Activated T-helper 1 cell treated with anti-CD3 and anti-CD28 coated beads, Interleukin-12 subunit alpha, Interleukin-12 subunit beta, Interleukin-2, Interleukin-4 antibody, amounts not matched to agents 30 ng/mL and 10 ng/mL and 1 ng/mL, durations not matched to agents 14 hours and 24 hours and 36 hours (primary cell): ENCODE results near the gene GADD45B. TPM values are rescaled to one million over a fixed set of nuclear protein-coding genes. Genes with fewer than 3 reads are reported as not detected.
A peak's percentile ranks its signal among the peaks of the same experiment; 100 is the strongest.

Experiments
- DNase-seq: peaks from one replicate; pipeline ENCODE4 v3.0.0; 2021; ENCODE audit warnings: low spot score
- H3K27ac Mint-ChIP-seq: one replicate; pipeline ENCODE4 v1.8.0; 2021; ENCODE audit warnings: mild to moderate bottlenecking, mixed read lengths
- H3K27me3 Mint-ChIP-seq: one replicate; pipeline ENCODE4 v1.8.0; 2022; ENCODE audit warnings: mild to moderate bottlenecking, moderate library complexity, mixed read lengths; ENCODE audit not compliant: insufficient read depth
- H3K36me3 Mint-ChIP-seq: one replicate; pipeline ENCODE4 v1.8.0; 2021; ENCODE audit warnings: low read depth, mixed read lengths
- H3K4me1 Mint-ChIP-seq: one replicate; pipeline ENCODE4 v1.8.0; 2021; ENCODE audit warnings: low read depth, mixed read lengths
- H3K4me3 Mint-ChIP-seq: one replicate; pipeline ENCODE4 v1.8.0; 2021; ENCODE audit warnings: mild to moderate bottlenecking, moderate library complexity, mixed read lengths
- H3K9me3 Mint-ChIP-seq: one replicate; pipeline ENCODE4 v1.8.0; 2021; ENCODE audit warnings: mixed read lengths
- intact Hi-C: fragments of 100-400 bp; cut with micrococcal nuclease; formaldehyde crosslinking; loops from one replicate; pipeline ENCODE4 v1.15.1; 2024
- total RNA-seq: library from RNA; stranded (reverse); gene quantifications from 2 replicates; pipeline ENCODE4 v1.2.3, GENCODE V29; 2022

Gene GADD45B, protein sequence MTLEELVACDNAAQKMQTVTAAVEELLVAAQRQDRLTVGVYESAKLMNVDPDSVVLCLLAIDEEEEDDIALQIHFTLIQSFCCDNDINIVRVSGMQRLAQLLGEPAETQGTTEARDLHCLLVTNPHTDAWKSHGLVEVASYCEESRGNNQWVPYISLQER
- 129 and 132 TPM in 2 replicates for total RNA-seq

DNA sequence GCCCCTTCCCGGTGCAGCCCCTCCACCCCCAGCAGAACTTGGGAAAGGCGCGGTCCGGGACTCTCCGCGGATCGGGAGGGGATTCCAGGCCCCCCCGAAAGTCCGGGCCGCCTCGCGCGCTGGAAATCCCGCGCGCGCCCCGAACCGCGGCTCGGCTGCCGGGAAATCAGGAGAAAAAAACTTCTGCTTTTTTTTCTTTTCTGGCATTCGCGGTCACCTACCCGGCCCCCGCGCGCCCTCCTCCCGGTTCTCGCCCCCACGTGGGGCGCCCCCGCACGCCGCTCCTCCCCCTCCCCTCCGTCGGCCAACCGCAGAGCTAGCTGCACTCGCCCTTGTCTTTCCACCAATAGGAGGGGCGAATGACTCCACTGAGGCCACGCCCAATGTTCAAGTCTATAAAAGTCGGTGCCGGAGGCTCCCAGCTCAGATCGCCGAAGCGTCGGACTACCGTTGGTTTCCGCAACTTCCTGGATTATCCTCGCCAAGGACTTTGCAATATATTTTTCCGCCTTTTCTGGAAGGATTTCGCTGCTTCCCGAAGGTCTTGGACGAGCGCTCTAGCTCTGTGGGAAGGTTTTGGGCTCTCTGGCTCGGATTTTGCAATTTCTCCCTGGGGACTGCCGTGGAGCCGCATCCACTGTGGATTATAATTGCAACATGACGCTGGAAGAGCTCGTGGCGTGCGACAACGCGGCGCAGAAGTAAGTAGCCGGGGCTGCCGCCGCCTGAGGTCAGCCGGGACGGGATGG is at the start of gene GADD45B:
TSS of gene GADD45B (plus strand) at position 426 of the 749 bp plus-strand sequence. CDS start at position 658, 232 bp downstream.
- intact Hi-C loops, result loop anchor here (1.0 to 10.0 kb wide), 8 partner anchors 19 to 561 kb away; partner anchors contain the start of genes LMNB2, SGTA, SLC39A3 and THOP1
- H3K27me3 Mint-ChIP-seq, result no peaks in the 10 kb centered on the region
- H3K36me3 Mint-ChIP-seq, result peaks cover 23% of the 10 kb centered on the region
- peak; percentile 97 for DNase-seq
- no peaks in the 10 kb centered on the region for H3K9me3 Mint-ChIP-seq
- H3K27ac Mint-ChIP-seq, result peak within 1 kb of the TSS; percentile 91
- peaks cover 16% of the 10 kb centered on the region for H3K4me1 Mint-ChIP-seq
- peak within 1 kb of the TSS; percentile 93 for H3K4me3 Mint-ChIP-seq

DNA sequence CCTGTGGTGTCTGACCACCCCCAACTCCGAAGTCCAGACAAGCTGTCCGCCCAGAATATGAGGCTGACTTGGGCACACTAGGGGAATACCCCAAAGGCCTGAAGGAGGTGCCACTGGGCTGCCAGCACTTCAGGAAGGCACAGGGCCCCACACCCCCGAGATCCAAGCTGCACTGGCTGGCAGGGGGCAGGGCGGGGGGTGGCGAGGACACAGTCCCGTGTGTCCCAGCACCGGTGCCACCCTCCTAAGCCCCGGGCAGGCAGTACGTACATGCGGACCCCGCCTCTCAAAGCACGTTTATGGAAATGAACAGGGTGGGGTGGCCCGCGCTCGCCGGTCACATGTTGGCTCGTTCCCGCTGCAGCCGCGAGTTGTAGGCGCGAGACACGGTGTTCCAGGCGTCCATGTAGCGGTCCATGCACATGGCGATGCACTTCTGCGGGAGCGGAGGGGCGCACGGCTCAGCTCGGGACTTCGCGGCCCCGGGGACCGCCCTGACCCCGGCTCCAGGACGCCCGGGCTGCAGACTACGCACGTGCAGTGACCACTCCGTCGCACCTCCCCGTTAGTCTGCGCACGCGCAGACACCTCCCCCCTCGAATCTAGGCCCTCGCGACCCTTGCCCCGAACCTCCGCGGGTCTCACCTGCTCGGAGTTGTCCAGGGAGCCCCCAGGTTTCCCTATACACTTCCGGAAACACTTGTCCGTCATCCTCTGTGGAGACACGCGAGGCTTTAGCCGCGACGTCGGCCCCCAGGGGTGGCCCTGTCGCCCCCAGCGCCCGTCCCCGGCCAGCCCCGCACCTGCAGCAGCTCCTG is 49.1 kb upstream of the GADD45B start:
- H3K4me3 Mint-ChIP-seq, result peak overlapping the region; percentile 95
- H3K9me3 Mint-ChIP-seq, result no peaks in the 10 kb centered on the region
- H3K27ac Mint-ChIP-seq, result peak overlapping the region; percentile 98
- H3K4me1 Mint-ChIP-seq, result peaks cover 11% of the 10 kb centered on the region
- H3K36me3 Mint-ChIP-seq, result peaks cover 13% of the 10 kb centered on the region
- DNase-seq, result peak; percentile 45
- peaks cover 2% of the 10 kb centered on the region for H3K27me3 Mint-ChIP-seq
- intact Hi-C loops, result loop anchor here (1.0 to 10.0 kb wide), 8 partner anchors 29 to 1198 kb away; partner anchors contain the start of genes CACTIN, LMNB2, LSM7 and PLEKHJ1

DNA sequence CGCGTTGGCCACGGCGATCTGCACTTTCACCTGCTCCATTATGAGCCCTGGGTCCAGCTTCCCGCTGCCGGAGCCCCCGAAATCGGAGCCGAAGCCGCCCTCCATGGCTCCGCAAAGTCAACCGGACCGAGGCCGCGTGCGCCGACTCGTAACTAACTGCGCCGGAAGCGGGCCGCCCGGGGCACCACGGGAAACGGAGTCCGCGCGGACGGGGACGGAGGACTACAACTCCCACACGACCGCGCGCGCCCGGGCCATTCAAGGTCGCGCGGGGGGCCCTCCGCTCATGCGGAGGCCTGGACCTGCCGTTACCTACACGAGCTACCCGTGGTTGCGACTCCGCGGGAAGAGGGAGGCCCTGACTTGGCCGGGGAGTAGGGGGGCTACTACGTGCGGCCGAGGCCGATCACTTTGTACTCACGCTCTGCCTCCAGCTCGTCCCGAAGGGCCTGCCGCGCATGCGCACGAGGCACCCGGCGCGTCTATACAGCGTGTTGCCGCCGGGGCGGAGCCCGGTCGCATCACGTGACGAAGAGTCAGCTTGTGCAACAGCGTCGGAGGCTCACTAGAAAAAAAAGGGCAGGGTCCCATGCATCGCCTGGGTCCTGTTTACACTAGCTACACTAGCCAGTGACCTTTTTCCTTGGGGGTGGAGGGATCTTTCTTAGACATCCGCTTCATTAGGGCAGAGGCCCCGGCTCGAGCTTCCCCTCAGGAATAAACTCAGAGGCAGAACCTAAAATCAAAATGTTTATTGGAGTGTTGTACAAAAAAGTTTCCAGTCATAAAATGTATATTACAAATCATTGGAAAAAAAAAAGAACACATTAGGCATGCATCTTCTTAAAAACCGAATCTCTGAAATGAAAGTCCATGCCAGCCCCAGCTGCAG is 48.3 kb upstream of the GADD45B start, which contains the start of gene TIMM13:
TSS of gene TIMM13 (minus strand) at position 158 of the 892 bp plus-strand sequence. CDS start at position 105, 53 bp downstream.
- intact Hi-C loops, result loop anchor here (1.0 to 10.0 kb wide), 9 partner anchors 29 to 1197 kb away; partner anchors contain the start of genes CACTIN, LMNB2, LSM7 and PLEKHJ1
- Mint-ChIP-seq H3K9me3 (no peaks in the 10 kb centered on the region), H3K4me1 (peaks cover 11% of the 10 kb centered on the region), H3K27me3 (peaks cover 2% of the 10 kb centered on the region), H3K36me3 (peaks cover 13% of the 10 kb centered on the region), H3K27ac (peak within 1 kb of the TSS; percentile 98), H3K4me3 (peak within 1 kb of the TSS; percentile 95)
- DNase-seq, result peak; percentile 96

DNA sequence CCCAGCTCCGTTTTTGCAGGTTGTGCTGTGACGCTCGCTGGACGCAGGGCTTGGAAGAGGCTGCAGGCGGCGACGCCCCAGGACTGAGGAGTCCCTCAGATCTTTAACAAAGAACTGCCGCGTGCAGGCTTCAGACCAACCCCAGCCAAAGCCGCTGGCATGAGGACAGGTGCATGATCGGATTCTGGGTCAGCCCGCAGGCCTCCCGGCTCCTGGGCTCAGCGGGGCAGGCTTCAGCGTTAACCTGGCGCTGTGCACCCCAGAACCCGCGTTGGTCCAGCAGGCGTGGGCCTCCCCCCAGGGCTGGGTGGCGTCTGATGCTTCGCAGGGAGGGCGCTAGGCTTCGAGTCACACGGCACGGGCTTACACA is 47.6 kb upstream of the GADD45B start:
- Mint-ChIP-seq H3K36me3 (peaks cover 13% of the 10 kb centered on the region), H3K4me3 (no peak overlapping the region), H3K27me3 (peaks cover 2% of the 10 kb centered on the region), H3K27ac (no peak overlapping the region), H3K4me1 (peaks cover 11% of the 10 kb centered on the region), H3K9me3 (no peaks in the 10 kb centered on the region)
- intact Hi-C loops, result loop anchor here (2.0 to 10.0 kb wide), 3 partner anchors 486 to 1196 kb away; partner anchors contain the start of gene CACTIN
- no peak for DNase-seq

DNA sequence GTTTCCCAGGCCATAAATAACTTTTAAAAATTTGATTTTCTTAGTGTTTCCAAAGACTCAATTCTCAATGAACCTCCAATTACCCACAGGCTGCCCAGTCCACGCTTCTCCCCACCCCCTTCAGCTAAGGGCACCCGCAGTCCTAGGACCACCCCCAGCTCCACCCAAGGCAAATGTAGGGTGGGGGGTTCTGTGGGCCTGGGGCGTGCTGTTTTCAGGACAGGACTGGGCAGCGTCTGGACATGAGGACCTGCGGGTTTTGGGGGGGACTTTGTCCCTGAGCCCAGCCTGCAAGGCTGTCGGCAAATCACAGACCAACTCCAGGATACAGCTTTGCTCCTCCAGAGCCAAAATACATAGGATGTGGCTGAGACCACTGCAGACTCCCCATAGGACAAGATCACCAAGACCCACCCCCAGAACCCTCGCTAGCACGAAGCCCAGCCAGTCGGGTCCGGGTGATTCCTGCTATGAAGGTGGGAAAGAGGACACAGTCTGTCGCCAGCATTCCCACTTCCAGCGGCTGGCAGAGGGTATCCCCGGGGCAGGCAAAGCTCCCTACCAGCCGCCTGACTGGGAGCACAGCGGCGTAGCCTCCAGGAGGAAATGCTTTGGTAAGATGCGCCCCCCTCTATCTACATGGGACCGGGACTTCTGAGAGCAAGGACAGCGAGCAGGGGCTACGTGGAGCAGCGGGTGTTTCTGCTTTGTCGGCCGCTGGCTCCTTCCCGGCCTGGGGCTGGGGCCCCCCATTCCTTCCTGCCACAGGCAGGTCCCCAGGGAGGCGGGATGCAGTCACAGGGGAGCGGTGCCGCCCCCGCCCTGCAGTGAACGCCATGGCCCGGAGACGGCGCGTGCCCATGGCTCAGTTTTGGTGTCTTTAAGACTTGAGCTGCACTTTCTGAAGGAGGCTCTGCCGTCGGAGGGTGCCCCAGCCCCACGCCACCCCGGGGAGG is 46.9 kb upstream of the GADD45B start:
- H3K9me3 Mint-ChIP-seq, result no peaks in the 10 kb centered on the region
- intact Hi-C loops, result loop anchor here (2.0 to 10.0 kb wide), 3 partner anchors 486 to 1196 kb away; partner anchors contain the start of gene CACTIN
- H3K4me1 Mint-ChIP-seq, result peaks cover 11% of the 10 kb centered on the region
- H3K27ac Mint-ChIP-seq, result peak overlapping the region; percentile 36
- H3K4me3 Mint-ChIP-seq, result no peak overlapping the region
- peaks cover 13% of the 10 kb centered on the region for H3K36me3 Mint-ChIP-seq
- peaks cover 2% of the 10 kb centered on the region for H3K27me3 Mint-ChIP-seq
- no peak for DNase-seq

DNA sequence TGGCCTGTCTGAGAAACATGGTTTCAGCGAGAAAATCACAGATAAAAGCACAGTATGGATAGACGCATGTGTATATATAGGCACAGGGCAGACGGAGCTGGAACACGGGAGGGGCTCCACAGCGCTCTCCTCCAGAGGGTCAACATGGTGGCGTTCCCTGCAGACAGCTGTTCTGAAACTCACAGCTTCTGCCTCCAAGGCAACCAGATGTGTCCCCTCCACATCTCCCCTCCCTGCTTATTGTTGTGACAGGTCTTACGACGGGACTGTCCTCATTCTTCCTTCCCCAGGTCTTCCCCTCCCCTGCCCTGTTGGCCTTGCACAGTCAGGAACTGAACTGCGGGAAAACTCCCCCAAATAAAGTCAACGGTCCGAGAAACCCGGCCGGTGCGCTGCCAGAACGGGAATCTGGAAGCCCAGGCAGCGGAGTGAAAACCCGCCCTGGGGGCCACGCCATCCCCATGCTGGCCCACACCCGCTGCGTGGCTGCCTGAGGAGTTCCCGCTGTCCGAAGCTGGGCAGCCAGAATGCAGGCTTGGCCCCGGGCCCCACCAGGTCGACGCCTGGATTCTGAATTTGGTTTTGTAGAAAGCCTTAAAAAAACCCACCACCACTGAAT is 45.9 kb upstream of the GADD45B start:
- intact Hi-C loops, result loop anchor here (2.0 to 10.0 kb wide), 3 partner anchors 487 to 1195 kb away; partner anchors contain the start of gene CACTIN
- H3K27me3 Mint-ChIP-seq, result peaks cover 2% of the 10 kb centered on the region
- H3K4me3 Mint-ChIP-seq, result no peak overlapping the region
- no peak for DNase-seq
- peaks cover 13% of the 10 kb centered on the region for H3K36me3 Mint-ChIP-seq
- no peaks in the 10 kb centered on the region for H3K9me3 Mint-ChIP-seq
- no peak overlapping the region for H3K27ac Mint-ChIP-seq
- peaks cover 11% of the 10 kb centered on the region for H3K4me1 Mint-ChIP-seq

DNA sequence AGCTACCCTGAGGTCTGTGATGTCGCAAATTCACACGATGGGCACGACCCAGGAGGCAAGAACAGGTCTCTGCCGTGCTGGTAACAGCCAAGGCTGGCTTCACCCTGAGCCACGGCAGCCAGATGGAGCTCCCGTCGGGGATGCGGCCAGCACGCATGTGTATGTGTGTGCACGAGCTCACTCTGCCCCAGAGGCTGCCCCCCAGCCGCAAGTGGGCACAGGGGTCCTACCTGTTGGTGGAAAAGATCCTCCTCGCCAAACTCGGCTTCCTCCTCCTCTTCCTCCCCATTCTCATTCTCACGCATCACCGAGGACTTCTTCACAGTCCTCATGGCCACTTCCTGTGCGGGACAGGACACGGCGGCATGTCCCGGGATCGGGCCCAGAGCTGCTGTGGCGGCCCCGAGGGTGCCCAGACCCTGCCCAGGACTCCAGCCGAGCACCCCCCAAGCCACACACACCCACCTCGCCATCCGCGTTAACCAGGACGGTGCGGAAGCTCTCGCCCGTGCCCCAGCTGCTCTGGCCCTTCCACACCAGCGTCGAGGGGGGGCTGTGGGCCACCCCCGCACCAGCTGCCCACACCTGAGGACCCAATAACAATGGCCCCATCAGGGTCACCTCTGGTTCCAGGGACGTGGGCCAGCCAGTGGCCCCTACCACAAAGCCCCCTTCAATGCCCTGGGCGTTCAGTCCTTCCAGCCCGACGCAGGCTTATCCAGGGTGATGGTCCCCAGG is 44.4 kb upstream of the GADD45B start:
- Mint-ChIP-seq H3K4me3 (no peak overlapping the region), H3K27ac (no peak overlapping the region), H3K9me3 (no peaks in the 10 kb centered on the region), H3K27me3 (peaks cover 2% of the 10 kb centered on the region), H3K4me1 (peaks cover 8% of the 10 kb centered on the region), H3K36me3 (peaks cover 18% of the 10 kb centered on the region)
- intact Hi-C loops, result no loop called here
- DNase-seq, result no peak

DNA sequence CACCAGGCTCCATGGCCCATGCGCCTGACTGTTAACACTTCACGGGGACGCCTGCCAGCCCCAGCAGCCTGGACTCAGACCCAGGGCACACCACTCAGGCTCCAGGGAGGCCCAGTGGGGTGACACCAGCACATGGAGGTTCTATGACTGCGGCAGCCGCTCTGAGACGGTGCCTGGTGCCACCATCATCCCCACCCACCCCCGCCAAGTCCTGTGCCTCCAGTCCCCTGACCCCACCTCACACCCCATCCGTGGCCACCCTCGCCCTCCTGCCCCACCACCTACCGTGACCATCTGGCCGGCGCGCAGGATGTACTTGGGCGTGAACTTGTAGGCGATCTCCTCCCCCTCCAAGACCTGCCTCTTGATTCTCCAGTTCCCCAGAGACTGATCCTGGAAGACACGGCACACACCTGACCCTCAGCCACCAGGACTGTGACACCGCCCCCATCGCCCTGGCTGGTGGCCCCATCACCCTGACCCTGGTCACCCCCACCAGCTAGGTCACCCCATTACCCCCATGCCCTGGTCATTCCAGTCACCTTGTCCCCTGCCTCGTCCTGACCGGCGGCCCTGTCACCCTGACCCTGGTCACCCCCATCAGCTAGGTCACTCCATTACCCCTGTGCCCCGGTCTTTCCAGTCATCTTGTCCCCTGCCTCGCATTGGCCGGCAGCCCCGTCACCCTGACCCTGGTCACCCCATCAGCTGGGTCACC is 43.6 kb upstream of the GADD45B start:
- H3K4me1 Mint-ChIP-seq, result peaks cover 6% of the 10 kb centered on the region
- peaks cover 17% of the 10 kb centered on the region for H3K36me3 Mint-ChIP-seq
- DNase-seq, result no peak
- H3K27me3 Mint-ChIP-seq, result peaks cover 2% of the 10 kb centered on the region
- H3K4me3 Mint-ChIP-seq, result no peak overlapping the region
- H3K27ac Mint-ChIP-seq, result no peak overlapping the region
- no peaks in the 10 kb centered on the region for H3K9me3 Mint-ChIP-seq
- intact Hi-C loops, result no loop called here

DNA sequence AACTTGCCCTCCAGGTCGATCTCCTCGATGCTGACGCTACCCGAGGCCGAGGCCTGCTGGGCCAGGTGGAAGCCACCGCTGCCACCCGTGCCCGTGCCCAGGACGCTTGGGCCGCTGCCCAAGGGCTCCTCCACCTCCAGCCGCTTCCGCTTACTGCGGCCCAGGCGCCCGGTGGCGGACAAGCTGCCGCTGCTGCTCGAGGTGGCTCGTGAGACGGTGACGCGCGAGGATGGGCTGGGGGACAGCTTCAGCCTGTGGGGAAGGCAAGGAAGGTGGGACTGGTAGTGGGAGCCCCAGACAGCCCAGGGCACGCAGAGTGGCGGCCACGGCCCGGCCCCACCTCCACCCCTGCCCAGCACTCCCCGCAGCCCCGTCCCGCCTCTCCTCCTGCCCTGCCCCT is 42.1 kb upstream of the GADD45B start:
- Mint-ChIP-seq H3K4me3 (no peak overlapping the region), H3K36me3 (peaks cover 17% of the 10 kb centered on the region), H3K27ac (no peak overlapping the region), H3K9me3 (no peaks in the 10 kb centered on the region), H3K4me1 (no peaks in the 10 kb centered on the region), H3K27me3 (no peaks in the 10 kb centered on the region)
- intact Hi-C loops, result no loop called here
- DNase-seq, result no peak

DNA sequence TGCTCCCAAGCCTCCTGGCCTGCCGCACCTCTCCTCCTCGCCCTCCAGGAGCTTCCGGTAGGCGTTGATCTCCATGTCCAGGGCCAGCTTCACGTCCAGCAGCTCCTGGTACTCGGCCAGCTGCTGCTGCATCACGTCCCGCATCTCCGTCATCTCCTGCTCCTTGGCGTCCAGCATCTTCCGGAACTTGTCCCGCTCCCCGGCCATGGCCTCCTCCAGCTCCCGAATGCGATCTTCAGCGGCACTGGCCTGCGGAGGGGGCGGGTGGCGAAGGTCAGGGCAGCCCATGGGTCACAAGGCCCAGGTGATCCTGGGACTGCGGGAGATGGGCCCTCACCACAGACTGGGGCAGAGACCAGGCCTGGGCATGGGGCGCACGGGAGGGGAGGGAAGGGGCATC is 41.7 kb upstream of the GADD45B start:
- Mint-ChIP-seq H3K27ac (no peak overlapping the region), H3K9me3 (no peaks in the 10 kb centered on the region), H3K36me3 (peaks cover 14% of the 10 kb centered on the region), H3K4me3 (no peak overlapping the region), H3K27me3 (no peaks in the 10 kb centered on the region), H3K4me1 (no peaks in the 10 kb centered on the region)
- intact Hi-C loops, result no loop called here
- DNase-seq, result no peak
